Thyroid gland (tissue), 4 donors: ENCODE data around the gene MN1. TPM values are rescaled to one million over a fixed set of nuclear protein-coding genes. Genes with fewer than 3 reads are reported as not detected.

ENCODE experiments used
- DNase-seq, 2 donors: peaks; one replicate each; pipeline ENCODE4 v3.0.0-alpha.2; 2019
- H3K27ac ChIP-seq, 3 donors: fragments of 200-600 bp; sonication (generic); 1 replicate in 2 of 3; 2 replicates in 1 of 3; pipeline ENCODE4 v1.5.1; 2016 to 2019; ENCODE audit warnings: mild to moderate bottlenecking in 1 of 3, moderate library complexity in 1 of 3
- H3K27me3 ChIP-seq: fragments of 200-600 bp; sonication (generic); one replicate; pipeline ENCODE4 v1.5.1; 2019
- H3K36me3 ChIP-seq, 2 donors: fragments of 200-600 bp; sonication (generic); one replicate each; pipeline ENCODE4 v1.5.1; 2016 to 2019
- H3K4me1 ChIP-seq, 2 donors: fragments of 200-600 bp; sonication (generic); one replicate each; pipeline ENCODE4 v1.5.1; 2017 to 2019
- H3K4me3 ChIP-seq, 3 donors: fragments of 200-600 bp; sonication (generic); replicated peaks in 1 of 3; 1 replicate in 2 of 3; 2 replicates in 1 of 3; pipeline ENCODE4 v1.5.1; 2016; ENCODE audit warnings: mild to moderate bottlenecking in 1 of 3
- H3K9me3 ChIP-seq: fragments of 200-600 bp; sonication (generic); one replicate; pipeline ENCODE4 v1.5.1; 2017
- POLR2A ChIP-seq, 2 donors: fragments of 450-650 bp; IDR thresholded peaks; one replicate each; pipeline ENCODE4 v1.6.1; 2017; ENCODE audit warnings: antibody characterized with exemption in 2 of 2, mild to moderate bottlenecking in 2 of 2, moderate library complexity in 1 of 2
- WGBS, 2 donors: methylation state at CpG; one replicate each; pipeline ENCODE4 v1.1.5; 2017; 5-methylcytosine and 5-hydroxymethylcytosine counted together
- intact Hi-C: fragments of 100-400 bp; cut with DNase I; formaldehyde crosslinking; loops from one replicate; pipeline ENCODE4 v1.15.1; 2023
- total RNA-seq, 4 donors: library from RNA; depleted of rRNA; stranded (reverse); fragments of >200 nt; gene quantifications; one replicate each; pipeline ENCODE4 v1.2.3, GENCODE V29; 2016
- TF ChIP-seq, protein P1 (sequence below), 6 experiments: fragments of 200-600 bp in 3 of 6; fragments of 450-650 bp in 3 of 6; sonication (generic) in 3 of 6; IDR thresholded peaks; one replicate each; pipeline ENCODE4 v1.5.1; 2016 to 2019; ENCODE audit warnings: antibody characterized with exemption in 6 of 6, mild to moderate bottlenecking in 2 of 6, inconsistent platforms in 1 of 6, moderate library complexity in 1 of 6

MN1 gene
- total RNA-seq, 4 donors from 2014 or later = 2.5 to 4.5 (median 2.9) TPM

DNA sequence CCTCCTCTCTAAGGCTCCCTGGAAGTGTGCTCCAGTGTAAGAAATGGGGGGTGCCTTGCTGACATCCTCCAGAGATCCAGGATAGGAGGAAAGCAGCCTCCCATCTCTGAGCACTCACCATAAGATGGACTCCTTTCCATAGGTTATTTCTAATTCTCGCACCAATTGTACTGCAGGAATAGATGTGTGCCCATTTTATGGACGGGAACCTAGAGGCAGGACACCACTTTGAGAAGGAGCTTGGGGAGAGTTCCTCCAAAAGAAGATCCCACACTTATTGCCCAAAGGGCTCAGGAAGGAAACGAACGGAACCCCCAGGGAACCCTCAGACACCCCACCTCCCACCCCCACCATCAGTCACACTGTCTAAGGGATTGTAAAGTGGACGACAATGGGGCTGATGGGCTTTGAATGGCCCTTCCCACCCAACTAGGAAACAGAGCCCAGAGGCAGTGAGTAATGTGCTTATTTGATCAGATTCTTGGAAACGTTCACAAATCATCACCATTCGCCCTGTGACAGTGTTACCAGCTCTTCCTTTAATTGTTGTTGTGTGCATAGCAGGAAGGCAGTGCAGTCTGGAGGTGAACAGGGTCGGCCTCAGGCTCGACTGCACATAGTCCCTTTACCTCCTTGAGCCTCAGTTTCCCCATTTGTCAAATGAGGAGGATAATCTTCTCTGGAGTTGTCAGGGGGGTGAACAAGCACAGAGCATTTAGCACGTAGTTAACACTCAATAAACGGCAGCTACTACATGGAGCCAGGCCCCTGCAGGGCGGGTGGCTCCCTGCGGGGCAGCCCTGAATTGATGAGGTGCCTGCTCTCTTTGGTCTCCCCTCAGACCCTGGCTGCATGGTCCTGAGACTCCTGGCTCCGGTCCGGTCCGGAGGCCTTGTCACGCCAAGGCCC lies 8.4 kb upstream of the MN1 start:
- H3K36me3 ChIP-seq = no peaks in the 10 kb centered on the region
- DNase-seq = no peak
- peak overlapping the region in 1 of 3 donors; percentile 56 for H3K27ac ChIP-seq
- intact Hi-C loops = loop anchor here (10.0 kb wide), 1 partner anchor 1135 kb away; no protein-coding TSS in a partner anchor
- no peaks in the 10 kb centered on the region for H3K9me3 ChIP-seq
- no peak overlapping the region for H3K4me3 ChIP-seq
- H3K27me3 ChIP-seq = no peaks in the 10 kb centered on the region
- H3K4me1 ChIP-seq = peaks cover 0 to 12% of the 10 kb centered on the region in 2 donors
- 56 to 61% methylated on average over 13 of the region's 17 CpGs for WGBS, 2 donors
- TF ChIP-seq, protein P1, sequence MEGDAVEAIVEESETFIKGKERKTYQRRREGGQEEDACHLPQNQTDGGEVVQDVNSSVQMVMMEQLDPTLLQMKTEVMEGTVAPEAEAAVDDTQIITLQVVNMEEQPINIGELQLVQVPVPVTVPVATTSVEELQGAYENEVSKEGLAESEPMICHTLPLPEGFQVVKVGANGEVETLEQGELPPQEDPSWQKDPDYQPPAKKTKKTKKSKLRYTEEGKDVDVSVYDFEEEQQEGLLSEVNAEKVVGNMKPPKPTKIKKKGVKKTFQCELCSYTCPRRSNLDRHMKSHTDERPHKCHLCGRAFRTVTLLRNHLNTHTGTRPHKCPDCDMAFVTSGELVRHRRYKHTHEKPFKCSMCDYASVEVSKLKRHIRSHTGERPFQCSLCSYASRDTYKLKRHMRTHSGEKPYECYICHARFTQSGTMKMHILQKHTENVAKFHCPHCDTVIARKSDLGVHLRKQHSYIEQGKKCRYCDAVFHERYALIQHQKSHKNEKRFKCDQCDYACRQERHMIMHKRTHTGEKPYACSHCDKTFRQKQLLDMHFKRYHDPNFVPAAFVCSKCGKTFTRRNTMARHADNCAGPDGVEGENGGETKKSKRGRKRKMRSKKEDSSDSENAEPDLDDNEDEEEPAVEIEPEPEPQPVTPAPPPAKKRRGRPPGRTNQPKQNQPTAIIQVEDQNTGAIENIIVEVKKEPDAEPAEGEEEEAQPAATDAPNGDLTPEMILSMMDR (IDR thresholded peaks at IDR 0.05) = no peak
- no peak for TF ChIP-seq POLR2A (IDR thresholded peaks at IDR 0.05)

DNA sequence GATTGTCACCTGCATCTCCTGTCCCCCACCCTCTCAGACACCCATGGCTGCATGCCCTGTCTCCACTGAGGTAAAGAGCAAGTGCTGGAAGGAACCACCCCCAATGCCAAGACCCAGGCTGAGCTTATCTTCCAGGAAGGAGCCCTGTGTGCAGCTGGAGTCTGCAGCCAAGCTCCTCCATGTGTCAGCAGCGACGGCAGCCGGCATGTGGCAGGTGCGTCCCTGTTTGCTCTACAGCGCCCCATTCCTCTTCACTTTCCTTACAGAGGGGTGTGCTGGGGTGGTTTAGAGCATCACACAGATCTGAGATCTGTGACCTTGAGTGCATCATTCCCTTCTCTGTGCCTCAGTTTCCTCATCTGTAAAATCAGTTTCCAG lies 7.7 kb upstream of the MN1 start:
- no peak for DNase-seq
- no peaks in the 10 kb centered on the region for H3K27me3 ChIP-seq
- intact Hi-C loops = loop anchor here (10.0 kb wide), 1 partner anchor 1134 kb away; no protein-coding TSS in a partner anchor
- H3K4me3 ChIP-seq = no peak overlapping the region
- WGBS, 2 donors = 53 to 77% methylated on average over 3 to 5 of the region's 5 CpGs
- no peak overlapping the region for H3K27ac ChIP-seq
- no peaks in the 10 kb centered on the region for H3K36me3 ChIP-seq
- H3K9me3 ChIP-seq = no peaks in the 10 kb centered on the region
- TF ChIP-seq, protein P1 (IDR thresholded peaks at IDR 0.05) = no peak
- TF ChIP-seq POLR2A (IDR thresholded peaks at IDR 0.05) = no peak
- peaks cover 0 to 12% of the 10 kb centered on the region in 2 donors for H3K4me1 ChIP-seq

DNA sequence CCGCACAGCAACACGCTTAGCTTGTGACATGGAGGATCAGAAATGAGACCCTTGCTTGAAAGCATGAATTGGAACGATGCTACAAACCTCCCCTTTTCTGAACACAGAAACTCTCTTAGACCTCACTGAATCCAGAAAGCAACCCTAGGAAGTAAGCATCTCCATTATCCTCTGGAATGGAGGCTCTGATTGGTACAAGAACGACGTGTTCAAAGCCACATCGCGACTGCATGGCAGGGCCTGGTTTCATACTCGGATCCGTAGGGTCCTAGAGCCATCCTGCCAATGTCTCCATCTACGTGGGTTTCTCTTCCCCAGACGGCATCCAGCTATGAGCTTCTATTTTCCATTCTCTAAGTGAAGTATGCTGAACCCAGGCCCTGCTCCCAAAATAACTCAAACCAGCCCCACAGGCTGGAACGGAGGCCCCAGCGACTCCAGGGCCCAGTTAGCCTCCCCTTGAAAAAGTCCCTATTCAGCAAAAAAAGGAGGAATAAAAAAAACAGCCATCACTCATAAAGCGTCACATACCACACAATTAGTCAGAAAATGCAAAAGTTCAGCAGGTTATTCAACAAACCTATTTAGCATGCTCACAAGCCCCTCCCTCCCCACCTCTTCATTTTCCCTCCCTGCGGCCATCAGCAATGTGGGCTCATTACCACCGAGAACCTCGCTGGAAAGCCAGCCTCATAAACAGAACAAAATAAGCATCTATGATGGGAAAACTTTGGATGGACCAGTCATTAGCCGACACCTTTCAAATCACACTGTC lies 7.1 kb upstream of the MN1 start:
- H3K4me3 ChIP-seq = no peak overlapping the region
- no peaks in the 10 kb centered on the region for H3K36me3 ChIP-seq
- intact Hi-C loops = loop anchor here (10.0 kb wide), 1 partner anchor 1134 kb away; no protein-coding TSS in a partner anchor
- no peak for DNase-seq
- WGBS, 2 donors = 76 to 79% methylated on average over 17 to 18 of the region's 18 CpGs
- H3K27me3 ChIP-seq = no peaks in the 10 kb centered on the region
- no peak overlapping the region for H3K27ac ChIP-seq
- TF ChIP-seq POLR2A (IDR thresholded peaks at IDR 0.05) = no peak
- TF ChIP-seq, protein P1 (IDR thresholded peaks at IDR 0.05) = no peak
- peaks cover 0 to 12% of the 10 kb centered on the region in 2 donors for H3K4me1 ChIP-seq
- H3K9me3 ChIP-seq = no peaks in the 10 kb centered on the region

DNA sequence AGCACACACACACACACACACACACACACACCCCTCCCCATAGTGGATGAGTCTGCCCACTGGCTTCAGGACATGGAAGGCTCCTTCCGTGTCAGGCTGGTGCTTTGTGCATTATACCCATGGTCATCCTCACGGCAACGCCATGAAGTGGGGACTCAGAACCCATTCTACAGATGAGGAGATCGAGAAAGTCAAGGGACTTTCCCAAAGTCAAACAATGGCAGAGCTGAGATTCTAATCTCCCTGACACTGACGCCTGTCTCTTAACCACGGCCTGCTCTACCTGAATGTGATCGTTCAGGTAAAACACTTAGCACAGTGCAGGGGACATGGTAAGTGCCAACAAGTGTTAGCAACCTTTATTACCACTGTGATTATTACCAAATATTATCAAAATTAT lies 4.3 kb upstream of the MN1 start:
- WGBS, 2 donors = 78 to 83% methylated on average over 7 of the region's 7 CpGs
- H3K4me3 ChIP-seq = no peak overlapping the region
- no peak overlapping the region for H3K27ac ChIP-seq
- DNase-seq = no peak
- intact Hi-C loops = loop anchor here (10.0 kb wide), 1 partner anchor 1131 kb away; no protein-coding TSS in a partner anchor
- TF ChIP-seq, protein P1 (IDR thresholded peaks at IDR 0.05) = no peak
- no peak for TF ChIP-seq POLR2A (IDR thresholded peaks at IDR 0.05)
- H3K27me3 ChIP-seq = no peaks in the 10 kb centered on the region
- H3K4me1 ChIP-seq = peaks cover 2 to 16% of the 10 kb centered on the region in 2 donors
- H3K36me3 ChIP-seq = no peaks in the 10 kb centered on the region
- no peaks in the 10 kb centered on the region for H3K9me3 ChIP-seq
